K562 (cell line): ENCODE measurements around the gene NPAS1.

Experiments
- ZNF274 ChIP-seq: IDR thresholded peaks from 2 replicates; pipeline ENCODE4 v1.6.1; 2011; ENCODE audit warnings: low read depth, mild to moderate bottlenecking, low read length, moderate library complexity, borderline replicate concordance
- ZNF639 ChIP-seq, 2 experiments: fragments of 200-800 bp in 1 of 2; sonication (Bioruptor generic) in 1 of 2; sonication (generic) in 1 of 2; formaldehyde crosslinking in 1 of 2; IDR thresholded peaks in 1 of 2; conservative IDR thresholded peaks in 1 of 2; 2 replicates each; pipeline versions ENCODE4 v1.5.0 to v1.6.1; 2016 to 2020; ENCODE audit warnings: missing compliant biosample characterization in 1 of 2, missing genetic modification characterization in 1 of 2, missing genetic modification reagents in 1 of 2

GRCh38 chr19:47047272-47047762 lies 27.7 kb downstream of the NPAS1 start:
- no peak for TF ChIP-seq ZNF274
- TF ChIP-seq ZNF639 (CRISPR knock-in tag; conservative IDR thresholded peaks at IDR 0.05 in 1 of 2, IDR thresholded peaks at IDR 0.05 in 1 of 2) = no peak
